ENCODE data around the gene SLC6A17.

DNA sequence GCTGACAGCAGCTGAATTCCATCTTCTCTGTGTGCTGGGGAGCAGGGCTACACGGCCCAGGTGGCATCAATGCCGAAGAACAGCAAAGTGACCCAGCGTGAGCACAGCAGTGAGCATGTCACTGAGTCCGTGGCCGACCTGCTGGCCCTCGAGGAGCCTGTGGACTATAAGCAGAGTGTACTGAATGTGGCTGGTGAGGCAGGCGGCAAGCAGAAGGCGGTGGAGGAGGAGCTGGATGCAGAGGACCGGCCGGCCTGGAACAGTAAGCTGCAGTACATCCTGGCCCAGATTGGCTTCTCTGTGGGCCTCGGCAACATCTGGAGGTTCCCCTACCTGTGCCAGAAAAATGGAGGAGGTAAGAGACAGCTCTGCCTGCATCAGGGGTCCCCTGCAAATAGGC lies 16.6 kb downstream of the SLC6A17 start:
- TF ChIP-seq, protein P1, sequence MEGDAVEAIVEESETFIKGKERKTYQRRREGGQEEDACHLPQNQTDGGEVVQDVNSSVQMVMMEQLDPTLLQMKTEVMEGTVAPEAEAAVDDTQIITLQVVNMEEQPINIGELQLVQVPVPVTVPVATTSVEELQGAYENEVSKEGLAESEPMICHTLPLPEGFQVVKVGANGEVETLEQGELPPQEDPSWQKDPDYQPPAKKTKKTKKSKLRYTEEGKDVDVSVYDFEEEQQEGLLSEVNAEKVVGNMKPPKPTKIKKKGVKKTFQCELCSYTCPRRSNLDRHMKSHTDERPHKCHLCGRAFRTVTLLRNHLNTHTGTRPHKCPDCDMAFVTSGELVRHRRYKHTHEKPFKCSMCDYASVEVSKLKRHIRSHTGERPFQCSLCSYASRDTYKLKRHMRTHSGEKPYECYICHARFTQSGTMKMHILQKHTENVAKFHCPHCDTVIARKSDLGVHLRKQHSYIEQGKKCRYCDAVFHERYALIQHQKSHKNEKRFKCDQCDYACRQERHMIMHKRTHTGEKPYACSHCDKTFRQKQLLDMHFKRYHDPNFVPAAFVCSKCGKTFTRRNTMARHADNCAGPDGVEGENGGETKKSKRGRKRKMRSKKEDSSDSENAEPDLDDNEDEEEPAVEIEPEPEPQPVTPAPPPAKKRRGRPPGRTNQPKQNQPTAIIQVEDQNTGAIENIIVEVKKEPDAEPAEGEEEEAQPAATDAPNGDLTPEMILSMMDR (IDR thresholded peaks at IDR 0.05; ENCODE audit: insufficient read depth, low read depth, low read length) = no peak
- no peak for TF ChIP-seq EZH2 (IDR thresholded peaks at IDR 0.05; ENCODE audit: insufficient read depth, low read length)

Data from astrocyte (in vitro differentiated cells and primary cell).